LNCaP clone FGC (cell line): ENCODE data around the gene SF1.

Experiments used
- DNase-seq: peaks from one replicate; pipeline ENCODE4 v3.0.0-alpha.2; 2011; ENCODE audit warnings: low read depth
- H3K4me3 ChIP-seq: 2 replicates; pipeline ENCODE4 v1.5.1; 2011; ENCODE audit warnings: mild to moderate bottlenecking, low read depth, low read length, control low read depth
- TF ChIP-seq, protein P1 (sequence below): IDR thresholded peaks from 2 replicates; pipeline ENCODE4 v1.5.1; 2012; ENCODE audit warnings: mild to moderate bottlenecking; ENCODE audit not compliant: control insufficient read depth, insufficient read depth; ENCODE audit errors: extremely low read depth

SF1 gene

DNA sequence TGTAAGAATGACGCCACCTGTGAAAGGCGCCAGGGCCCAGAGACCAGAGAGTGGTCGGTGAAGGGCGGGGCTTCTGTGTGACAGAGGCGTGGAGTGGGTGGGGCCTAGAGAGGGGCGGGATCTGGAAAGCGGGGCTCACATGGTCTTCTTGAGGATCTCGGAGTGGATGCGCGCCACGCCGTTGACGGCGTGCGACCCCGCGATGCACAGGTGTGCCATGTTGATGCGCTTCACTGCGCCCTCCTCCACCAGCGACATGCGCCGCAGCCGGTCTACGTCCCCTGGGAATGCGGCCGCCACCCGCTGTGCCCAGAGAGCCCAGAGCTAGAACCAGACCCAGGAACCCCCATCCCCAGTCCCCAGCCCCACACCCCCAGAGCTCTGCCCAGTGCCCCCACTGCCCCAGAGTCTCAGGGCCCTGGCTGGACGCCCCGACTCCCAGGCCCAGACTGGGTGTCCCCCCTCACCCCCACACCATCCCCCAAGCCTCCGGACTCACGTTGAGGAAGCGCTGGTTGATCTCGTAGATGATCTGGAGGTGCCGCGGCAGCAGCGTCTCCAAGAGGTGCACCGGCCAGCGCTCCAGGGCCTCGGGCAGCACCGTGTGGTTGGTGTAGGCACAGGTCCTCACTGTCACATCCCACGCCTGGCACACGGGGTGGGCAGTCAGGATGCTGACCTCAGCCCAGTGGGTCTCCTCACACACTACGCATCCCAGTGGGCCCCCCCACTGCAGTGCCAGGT lies 24.8 kb downstream of the SF1 start:
- no peak overlapping the region for H3K4me3 ChIP-seq
- no peak for DNase-seq
- TF ChIP-seq, protein P1, sequence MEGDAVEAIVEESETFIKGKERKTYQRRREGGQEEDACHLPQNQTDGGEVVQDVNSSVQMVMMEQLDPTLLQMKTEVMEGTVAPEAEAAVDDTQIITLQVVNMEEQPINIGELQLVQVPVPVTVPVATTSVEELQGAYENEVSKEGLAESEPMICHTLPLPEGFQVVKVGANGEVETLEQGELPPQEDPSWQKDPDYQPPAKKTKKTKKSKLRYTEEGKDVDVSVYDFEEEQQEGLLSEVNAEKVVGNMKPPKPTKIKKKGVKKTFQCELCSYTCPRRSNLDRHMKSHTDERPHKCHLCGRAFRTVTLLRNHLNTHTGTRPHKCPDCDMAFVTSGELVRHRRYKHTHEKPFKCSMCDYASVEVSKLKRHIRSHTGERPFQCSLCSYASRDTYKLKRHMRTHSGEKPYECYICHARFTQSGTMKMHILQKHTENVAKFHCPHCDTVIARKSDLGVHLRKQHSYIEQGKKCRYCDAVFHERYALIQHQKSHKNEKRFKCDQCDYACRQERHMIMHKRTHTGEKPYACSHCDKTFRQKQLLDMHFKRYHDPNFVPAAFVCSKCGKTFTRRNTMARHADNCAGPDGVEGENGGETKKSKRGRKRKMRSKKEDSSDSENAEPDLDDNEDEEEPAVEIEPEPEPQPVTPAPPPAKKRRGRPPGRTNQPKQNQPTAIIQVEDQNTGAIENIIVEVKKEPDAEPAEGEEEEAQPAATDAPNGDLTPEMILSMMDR, result no peak

DNA sequence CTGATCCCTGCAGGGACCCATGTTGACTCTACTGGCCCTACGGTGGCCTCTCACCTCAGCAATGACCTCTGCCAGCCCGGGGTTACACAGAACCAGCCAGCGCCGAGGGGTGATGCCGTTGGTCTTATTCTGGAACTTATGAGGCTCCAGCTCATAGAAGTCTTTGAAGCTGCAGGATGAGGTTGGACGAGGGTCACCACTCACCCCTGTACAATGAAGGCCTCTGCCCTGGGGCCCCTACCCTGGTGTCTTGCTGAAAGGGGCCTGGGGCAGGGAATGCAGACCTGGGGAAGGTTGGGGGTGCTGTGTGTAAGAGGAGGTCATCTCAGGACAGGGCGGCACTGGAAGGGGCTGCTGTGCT lies 25.3 kb downstream of the SF1 start:
- TF ChIP-seq, protein P1, result no peak
- DNase-seq, result no peak
- H3K4me3 ChIP-seq, result no peak overlapping the region

DNA sequence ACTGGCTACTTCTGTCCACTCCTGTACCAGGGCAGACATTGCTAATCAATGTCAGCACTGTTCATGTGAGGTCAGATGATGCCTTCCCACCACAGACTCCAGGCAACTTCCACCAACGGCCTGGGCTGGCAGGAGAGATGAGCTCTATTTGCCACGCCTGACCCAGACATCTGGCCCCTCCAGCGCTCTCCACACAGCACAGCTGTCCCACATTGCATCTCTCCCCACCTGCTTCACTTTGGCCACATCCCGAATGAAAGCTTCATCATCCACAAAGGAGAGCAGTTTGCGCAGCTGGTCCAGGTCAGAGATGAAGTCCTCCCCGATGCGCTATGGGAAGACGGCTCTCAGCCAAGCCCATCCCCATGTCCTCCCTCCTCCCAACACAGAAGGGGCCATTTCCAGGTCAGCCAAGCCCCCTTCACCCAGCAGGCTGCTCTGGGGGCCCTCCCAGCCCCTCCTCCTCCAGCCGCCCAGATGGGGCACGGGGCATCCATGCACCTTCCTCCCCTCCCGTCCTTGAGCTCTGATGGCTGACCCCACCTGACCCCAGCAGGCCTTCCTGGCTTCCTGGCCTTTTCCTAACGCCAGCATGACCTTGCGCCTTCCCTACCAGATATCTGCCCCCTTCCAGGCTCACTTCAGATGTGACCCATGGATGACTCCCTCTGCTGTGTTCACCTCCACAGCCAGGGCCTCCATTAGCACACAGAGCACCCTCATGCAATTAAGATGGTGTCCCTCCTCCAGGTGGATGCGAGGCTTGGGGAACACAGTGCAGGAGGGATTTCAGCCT lies 26.0 kb downstream of the SF1 start:
- TF ChIP-seq, protein P1, result no peak
- no peak overlapping the region for H3K4me3 ChIP-seq
- no peak for DNase-seq

DNA sequence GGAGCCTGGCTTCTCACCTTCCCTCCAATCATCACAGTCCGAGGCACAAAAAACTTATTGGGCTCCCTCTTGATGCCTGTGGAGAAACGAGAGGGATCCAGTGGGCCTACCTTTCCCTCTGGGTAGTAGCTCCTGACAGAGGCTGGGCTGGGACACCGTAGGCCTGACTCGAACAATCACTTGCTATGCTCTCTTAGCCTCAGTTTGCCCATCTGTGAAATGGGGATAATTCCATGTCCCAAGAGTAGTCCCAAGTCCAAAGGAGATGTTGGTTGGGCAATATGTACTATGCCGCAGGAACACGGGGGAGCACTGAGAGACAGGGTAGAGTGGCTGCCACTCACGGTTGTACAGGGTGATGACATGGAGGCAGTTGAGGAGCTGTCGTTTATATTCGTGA lies 26.8 kb downstream of the SF1 start:
- DNase-seq, result no peak
- no peak overlapping the region for H3K4me3 ChIP-seq
- TF ChIP-seq, protein P1, result no peak

DNA sequence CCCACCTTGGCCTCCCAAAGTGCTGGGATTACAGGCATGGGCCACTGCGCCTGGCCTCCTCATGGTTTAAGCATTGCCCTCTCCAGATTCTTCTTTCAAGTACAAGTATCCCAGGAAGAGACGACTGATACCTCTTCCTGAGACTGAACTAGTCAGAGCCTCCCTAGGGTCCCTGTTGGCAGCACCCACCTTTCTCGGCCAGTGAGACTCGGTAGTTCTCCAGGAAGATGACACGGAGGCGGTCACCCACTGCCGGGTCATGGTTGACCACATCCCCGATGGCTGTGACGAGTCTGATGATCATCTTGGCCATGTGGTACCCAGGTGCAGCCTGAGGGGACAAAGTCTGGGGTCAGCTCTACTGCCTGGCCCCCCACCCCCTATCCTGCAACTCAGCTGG lies 27.2 kb downstream of the SF1 start:
- DNase-seq, result no peak
- no peak overlapping the region for H3K4me3 ChIP-seq
- TF ChIP-seq, protein P1, result no peak

DNA sequence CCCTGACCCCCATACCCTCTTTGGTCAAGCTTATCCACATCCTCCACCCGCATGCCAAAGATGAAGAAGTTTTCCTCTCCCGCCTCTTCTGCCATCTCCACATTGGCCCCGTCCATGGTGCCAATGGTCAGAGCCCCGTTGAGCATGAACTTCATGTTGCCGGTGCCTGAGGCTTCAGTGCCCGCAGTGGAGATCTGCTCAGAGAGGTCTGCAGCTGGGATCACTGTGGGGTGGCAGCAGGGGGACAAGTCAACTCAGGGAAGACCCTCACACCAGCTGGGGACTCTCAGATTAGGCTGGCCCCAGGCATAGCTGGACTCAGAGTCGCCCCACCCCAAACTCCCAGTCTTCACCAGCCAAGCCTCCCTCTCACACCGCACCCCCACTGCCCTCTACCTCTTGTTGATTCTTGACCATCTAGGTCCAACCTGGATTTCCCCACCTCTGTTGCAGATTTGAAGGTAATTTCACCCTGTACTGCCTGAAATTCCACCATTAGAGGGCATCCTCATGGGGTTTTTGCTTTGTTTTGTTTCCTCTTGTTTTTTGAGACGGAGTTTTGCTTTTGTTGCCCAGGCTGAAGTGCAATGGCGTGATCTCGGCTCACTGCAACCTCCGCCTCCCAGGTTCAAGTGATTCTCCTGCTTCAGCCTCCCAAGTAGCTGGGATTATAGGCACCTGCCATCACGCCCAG lies 27.8 kb downstream of the SF1 start:
- TF ChIP-seq, protein P1, result no peak
- no peak for DNase-seq
- H3K4me3 ChIP-seq, result no peak overlapping the region
